GF-D8 (cell line): ENCODE data around the gene ISG15.
"Not testable (repeated sequence)": the region's sequence is repeated elsewhere in the genome, so short reads cannot be mapped to it uniquely, and the experiment has no call there.

Experiments
- DNase-seq: peaks from one replicate; lab custom pipeline; 2025; lab: John Stamatoyannopoulos, UW

The ISG15 gene

GRCh38 chr1:1030867-1031658 lies 17.8 kb downstream of the ISG15 start:
- DNase-seq = not testable (repeated sequence)

GRCh38 chr1:1031659-1032235 lies 18.4 kb downstream of the ISG15 start:
- no peak for DNase-seq

GRCh38 chr1:1032424-1032823 lies 19.1 kb downstream of the ISG15 start:
- DNase-seq = no peak

- DNase-seq = peak; percentile 15
These were observed 19.8 kb downstream of the ISG15 start for GRCh38 chr1:1033009-1033587.

GRCh38 chr1:1033731-1034438 lies 20.6 kb downstream of the ISG15 start:
- no peak for DNase-seq

GRCh38 chr1:1034439-1034781 lies 21.1 kb downstream of the ISG15 start:
- no peak for DNase-seq

GRCh38 chr1:1035291-1035943 lies 22.1 kb downstream of the ISG15 start:
- no peak for DNase-seq

- DNase-seq = no peak
These were observed 24.4 kb downstream of the ISG15 start for GRCh38 chr1:1037366-1038327.

- no peak for DNase-seq
These were observed 25.4 kb downstream of the ISG15 start for GRCh38 chr1:1038694-1039093.

GRCh38 chr1:1039145-1039910 lies 26.0 kb downstream of the ISG15 start:
- DNase-seq = no peak

GRCh38 chr1:1040004-1040991 lies 27.0 kb downstream of the ISG15 start:
- DNase-seq = no peak

GRCh38 chr1:1041092-1041523 lies 27.8 kb downstream of the ISG15 start:
- DNase-seq = no peak

- DNase-seq = no peak
These were observed 28.6 kb downstream of the ISG15 start for GRCh38 chr1:1041873-1042272.

GRCh38 chr1:1042835-1043234 lies 29.5 kb downstream of the ISG15 start:
- no peak for DNase-seq

GRCh38 chr1:1043411-1043810 lies 30.1 kb downstream of the ISG15 start:
- DNase-seq = no peak

- DNase-seq = no peak
These were observed 30.6 kb downstream of the ISG15 start for GRCh38 chr1:1043921-1044320.

GRCh38 chr1:1044455-1045078 lies 31.3 kb downstream of the ISG15 start:
- DNase-seq = no peak

GRCh38 chr1:1045129-1045528 lies 31.8 kb downstream of the ISG15 start:
- no peak for DNase-seq

- no peak for DNase-seq
These were observed 32.9 kb downstream of the ISG15 start for GRCh38 chr1:1046243-1046642.
